Omental fat pad (tissue), 4 donors: ENCODE results near the gene HDAC10. TPM values are rescaled to one million over a fixed set of nuclear protein-coding genes. Genes with fewer than 3 reads are reported as not detected.
A peak's percentile ranks its signal among the peaks of the same experiment; 100 is the strongest.

Source experiments
- ATAC-seq: fragments of 150-250 bp; one replicate; pipeline ENCODE4 v1.9.1; 2016; ENCODE audit warnings: mild to moderate bottlenecking, moderate library complexity; ENCODE audit not compliant: low FRiP score
- DNase-seq: peaks from one replicate; pipeline ENCODE4 v3.0.0-alpha.2; 2019; ENCODE audit warnings: low spot score
- CTCF ChIP-seq, 3 donors: fragments of 450-650 bp; IDR thresholded peaks; one replicate each; pipeline ENCODE4 v1.5.1; 2016 to 2017; ENCODE audit warnings: antibody characterized with exemption in 3 of 3, mild to moderate bottlenecking in 3 of 3, moderate library complexity in 2 of 3
- total RNA-seq, 4 donors: library from RNA; depleted of rRNA; stranded (reverse); fragments of >200 nt; gene quantifications; one replicate each; pipeline ENCODE4 v1.1.0, GENCODE V29; 2016

The HDAC10 gene
- total RNA-seq, 4 donors from 2014 or later, result 18.4 to 53.8 (median 23.6) TPM

- TF ChIP-seq CTCF (IDR thresholded peaks at IDR 0.05), result no peak
- no peak for ATAC-seq
- no peak for DNase-seq
Observed at GRCh38 chr22:50264104-50264745, 13.2 kb upstream of the HDAC10 start.

GRCh38 chr22:50262973-50263617 is 12.0 kb upstream of the HDAC10 start:
- TF ChIP-seq CTCF (IDR thresholded peaks at IDR 0.05), result no peak
- ATAC-seq (no peak), DNase-seq (no peak)

GRCh38 chr22:50262460-50262911 is 11.4 kb upstream of the HDAC10 start:
- no peak for ATAC-seq
- TF ChIP-seq CTCF (IDR thresholded peaks at IDR 0.05), result no peak
- DNase-seq, result no peak

- no peak for TF ChIP-seq CTCF (IDR thresholded peaks at IDR 0.05)
- DNase-seq (no peak), ATAC-seq (peak; percentile 27)
Observed at GRCh38 chr22:50261615-50262459, 10.8 kb upstream of the HDAC10 start, which contains the start of gene MAPK12. MAPK12 (minus strand) TSS chr22:50261683; CDS start chr22:50261509, 174 bp downstream.

- no peak for DNase-seq
- no peak for TF ChIP-seq CTCF (IDR thresholded peaks at IDR 0.05)
- ATAC-seq, result peak; percentile 25
Observed at GRCh38 chr22:50260801-50261614, 9.9 kb upstream of the HDAC10 start.

- no peak for DNase-seq
- no peak for TF ChIP-seq CTCF (IDR thresholded peaks at IDR 0.05)
- ATAC-seq, result no peak
Observed at GRCh38 chr22:50260434-50260800, 9.4 kb upstream of the HDAC10 start.
